HepG2 (cell line): ENCODE results near the gene ATG2B. TPM values are rescaled to one million over a fixed set of nuclear protein-coding genes. Genes with fewer than 3 reads are reported as not detected.
A peak's percentile ranks its signal among the peaks of the same experiment; 100 is the strongest.

ENCODE experiments used
- ATAC-seq: fragments of 200-7000 bp; cut with Tn5 transposase; 3 replicates; pipeline ENCODE4 v1.9.1; 2020; ENCODE audit warnings: mild to moderate bottlenecking, moderate library complexity
- BruUV-seq: library from RNA; stranded (reverse); fragments of 400-500 nt; replicated peaks from 2 replicates; lab custom pipeline; 2021; lab: Mats Ljungman, UMichigan
- CTCF ChIA-PET: fragments of 300-600 bp; formaldehyde crosslinking; extraction: SDS; loops from one replicate; lab custom pipeline; 2021; ENCODE audit warnings: low total read pairs, inconsistent platforms, low intra/inter-chr PET ratio; lab: Yijun Ruan, JAX
- POLR2A ChIA-PET: fragments of 350-600 bp; sonication (Branson Sonifier 250); formaldehyde crosslinking; loops from one replicate; lab custom pipeline; 2020; ENCODE audit warnings: antibody characterized with exemption, inconsistent platforms; lab: Yijun Ruan, JAX
- DNase-seq: peaks from one replicate; pipeline ENCODE4 v3.0.0-alpha.2; 2015; ENCODE audit warnings: low spot score
- FAIRE-seq: peaks from 3 replicates; lab custom pipeline; 2011; peaks lifted over from hg19 to GRCh38; lab: Jason Lieb, UNC
- H2AFZ ChIP-seq: one replicate; pipeline ENCODE4 v1.6.1; 2011; ENCODE audit warnings: low read length, inconsistent platforms
- H3K27ac ChIP-seq: fragments of 300-600 bp; 3 replicates; pipeline ENCODE4 v1.8.0; 2011; ENCODE audit warnings: mixed run types, mild to moderate bottlenecking, mixed read lengths, low read length, inconsistent platforms; ENCODE audit not compliant: insufficient read depth; ENCODE audit errors: extremely low read length
- H3K27me3 ChIP-seq, 2 experiments: fragments of 200-600 bp in 1 of 2; 2 replicates in 1 of 2; 3 replicates in 1 of 2; pipeline versions ENCODE4 v1.6.0 to v1.8.0; 2011; ENCODE audit warnings: low read length in 2 of 2, mild to moderate bottlenecking in 2 of 2, moderate library complexity in 2 of 2, inconsistent platforms in 1 of 2; ENCODE audit not compliant: insufficient read depth in 2 of 2, control insufficient read depth in 1 of 2
- H3K36me3 ChIP-seq, 2 experiments: fragments of 200-600 bp in 1 of 2; replicated peaks in 1 of 2; 2 replicates in 1 of 2; 3 replicates in 1 of 2; pipeline versions ENCODE4 v1.5.1 to v1.8.0; 2011; ENCODE audit warnings: low read length in 2 of 2, inconsistent platforms in 1 of 2; ENCODE audit not compliant: insufficient read depth in 2 of 2, control insufficient read depth in 1 of 2
- H3K4me1 ChIP-seq: 2 replicates; pipeline ENCODE4 v1.5.1; 2012; ENCODE audit warnings: low read length, inconsistent platforms; ENCODE audit not compliant: insufficient read depth
- H3K4me2 ChIP-seq: 2 replicates; pipeline ENCODE4 v1.6.0; 2011; ENCODE audit warnings: low read depth, low read length, inconsistent platforms
- H3K4me3 ChIP-seq, 3 experiments: fragments of 200-600 bp in 1 of 3; sonication (generic), shearing (Covaris generic) in 1 of 3; replicated peaks in 1 of 3; 2 replicates each; pipeline ENCODE4 v1.5.1; 2011 to 2016; ENCODE audit warnings: low read length in 3 of 3, inconsistent platforms in 2 of 3, low read depth in 2 of 3, mild to moderate bottlenecking in 2 of 3, control low read depth in 1 of 3, mixed read lengths in 1 of 3; ENCODE audit not compliant: insufficient read depth in 1 of 3
- H3K79me2 ChIP-seq: one replicate; pipeline ENCODE4 v1.6.1; 2011; ENCODE audit warnings: low read length, inconsistent platforms; ENCODE audit not compliant: insufficient read depth
- H3K9ac ChIP-seq: 2 replicates; pipeline ENCODE4 v1.6.0; 2011; ENCODE audit warnings: mild to moderate bottlenecking, low read depth, low read length, inconsistent platforms; ENCODE audit not compliant: insufficient read depth
- H3K9me3 ChIP-seq: 2 replicates; pipeline ENCODE4 v1.5.1; 2012; ENCODE audit warnings: mild to moderate bottlenecking, low read length
- H4K20me1 ChIP-seq: 2 replicates; pipeline ENCODE4 v1.6.0; 2011; ENCODE audit warnings: inconsistent platforms, mild to moderate bottlenecking, low read length, moderate library complexity; ENCODE audit not compliant: insufficient read depth
- CEBPB ChIP-seq: IDR thresholded peaks from 2 replicates; pipeline ENCODE4 v1.6.1; 2011; ENCODE audit warnings: low read depth, low read length, improper control_type of control experiment, borderline replicate concordance
- HOXA5 ChIP-seq: sonication (generic); formaldehyde crosslinking; IDR thresholded peaks from 2 replicates; pipeline ENCODE4 v1.4.0; 2020; ENCODE audit warnings: missing genetic modification reagents
- JDP2 ChIP-seq: sonication (generic); formaldehyde crosslinking; IDR thresholded peaks from 2 replicates; pipeline ENCODE4 v1.8.1; 2022; ENCODE audit warnings: missing genetic modification reagents, borderline replicate concordance
- KDM4B ChIP-seq: sonication (generic); formaldehyde crosslinking; IDR thresholded peaks from 2 replicates; pipeline ENCODE4 v1.4.0; 2020; ENCODE audit warnings: missing genetic modification reagents
- NAIF1 ChIP-seq: sonication (generic); formaldehyde crosslinking; IDR thresholded peaks from 2 replicates; pipeline ENCODE4 v1.5.0; 2020; ENCODE audit warnings: mild to moderate bottlenecking, missing genetic modification reagents, borderline replicate concordance
- NFE2L2 ChIP-seq: fragments of 150-350 bp; IDR thresholded peaks from 2 replicates; pipeline ENCODE4 v1.6.1; 2014; ENCODE audit warnings: low read length
- NFIB ChIP-seq: sonication (generic); formaldehyde crosslinking; IDR thresholded peaks from 2 replicates; pipeline ENCODE4 v1.9.0; 2021; ENCODE audit warnings: missing genetic modification reagents, mild to moderate bottlenecking, borderline replicate concordance
- SP140L ChIP-seq: sonication (generic); formaldehyde crosslinking; IDR thresholded peaks from 2 replicates; pipeline ENCODE4 v1.4.0; 2020; ENCODE audit warnings: missing genetic modification reagents, borderline replicate concordance
- TAF1 ChIP-seq: sonication (generic); formaldehyde crosslinking; IDR thresholded peaks from 2 replicates; pipeline ENCODE4 v1.4.0; 2020; ENCODE audit warnings: missing genetic modification reagents
- ZNF234 ChIP-seq: sonication (generic); formaldehyde crosslinking; conservative IDR thresholded peaks from 2 replicates; pipeline ENCODE4 v1.5.1; 2020; ENCODE audit warnings: mild to moderate bottlenecking, missing genetic modification reagents
- ZNF7 ChIP-seq: IDR thresholded peaks from 2 replicates; pipeline ENCODE4 v1.6.1; 2016; ENCODE audit warnings: missing biosample characterization, missing genetic modification reagents
- WGBS: methylation state at CpG from one replicate; pipeline ENCODE4 v1.1.6; 2017; ENCODE audit warnings: low lambda C conversion rate; 5-methylcytosine and 5-hydroxymethylcytosine counted together
- in situ Hi-C: cut with HindIII; loops from 2 replicates; pipeline ENCODE4 v1.10.0; 2017; ENCODE audit warnings: low pct_unique_long_range_greater_than_20kb; ENCODE audit not compliant: extremely low pct_ligation_motif_present
- intact Hi-C: fragments of 100-400 bp; cut with micrococcal nuclease; formaldehyde crosslinking; loops from one replicate; pipeline ENCODE4 v1.10.0; 2022; ENCODE audit not compliant: unreplicated experiment
- polyA plus RNA-seq, 8 experiments: library from polyadenylated mRNA; depleted of rRNA in 3 of 8; stranded (reverse) in 7 of 8; unstranded in 1 of 8; fragments of >200 nt; fragmentation: Illumina TruSeq in 4 of 8; extraction: Trizol in 4 of 8; gene quantifications; 2 replicates each; pipeline versions ENCODE4 v1.2.1 to v1.2.3, GENCODE V29; 2011 to 2016; ENCODE audit warnings: low read depth in 4 of 8, missing spikeins in 1 of 8, mixed read lengths in 1 of 8; ENCODE audit not compliant: insufficient read depth in 1 of 8
- total RNA-seq, 5 experiments: library from RNA; depleted of rRNA; stranded (reverse); fragments of >200 nt; fragmentation: Illumina TruSeq; extraction: Trizol; gene quantifications; 2 replicates each; pipeline ENCODE4 v1.2.3, GENCODE V29; 2016; ENCODE audit warnings: low read depth in 1 of 5
- TF ChIP-seq, protein P1 (sequence below): sonication (generic); formaldehyde crosslinking; IDR thresholded peaks from 2 replicates; pipeline ENCODE4 v1.4.0; 2020; ENCODE audit warnings: low read depth, missing genetic modification reagents
- TF ChIP-seq, protein P2 (sequence below): sonication (generic); formaldehyde crosslinking; conservative IDR thresholded peaks from 2 replicates; pipeline ENCODE4 v1.8.0; 2022; ENCODE audit warnings: mild to moderate bottlenecking, moderate library complexity, missing genetic modification reagents

Gene ATG2B
- total and polyA plus RNA-seq, 2 of the 13 experiments (the other 11 are each of a cell fraction or from before 2014, with no cell fraction given), result 7.4 to 7.5 TPM

DNA sequence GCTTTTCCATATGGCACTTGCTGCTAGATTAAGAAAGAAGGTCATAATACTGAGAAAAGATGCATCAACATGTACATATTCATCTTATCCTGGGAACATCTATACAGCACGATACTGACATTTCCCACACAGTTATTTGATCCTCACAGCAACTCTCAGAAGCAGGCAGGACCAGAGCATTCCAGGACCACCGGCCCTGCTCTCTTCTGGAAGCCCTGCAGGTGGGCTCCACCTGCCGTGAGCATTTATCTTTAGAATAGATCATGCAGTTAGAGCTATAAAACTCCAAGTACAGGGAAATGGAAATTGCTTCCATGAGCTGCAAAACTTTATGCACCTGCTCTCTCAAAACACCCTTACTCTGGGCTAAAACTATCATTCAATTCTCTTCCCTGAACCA, 112.7 kb downstream of the ATG2B start:
- Histone ChIP-seq H4K20me1 (no peaks in the 10 kb centered on the region), H3K9ac (no peak overlapping the region), H3K4me3 (no peak overlapping the region), H3K27ac (no peak overlapping the region), H3K27me3 (peaks cover 0 to 22% of the 10 kb centered on the region in 2 experiments; a peak in 2 of 5 replicates), H3K4me1 (no peaks in the 10 kb centered on the region), H2AFZ (no peak overlapping the region), H3K9me3 (no peaks in the 10 kb centered on the region), H3K79me2 (no peaks in the 10 kb centered on the region), H3K4me2 (no peak overlapping the region), H3K36me3 (no peaks in the 10 kb centered on the region)
- ChIA-PET CTCF (no interaction called here), POLR2A (no interaction called here)
- WGBS, result 13% methylated on average over 3 of the region's 3 CpGs
- in situ Hi-C loops (no loop called here), intact Hi-C loops (no loop called here)
- ATAC-seq (no peak), FAIRE-seq (no peak), DNase-seq (no peak)
- TF ChIP-seq HOXA5 (no peak), ZNF234 (CRISPR knock-in tag) (no peak)
- no TSS peak for BruUV-seq

DNA sequence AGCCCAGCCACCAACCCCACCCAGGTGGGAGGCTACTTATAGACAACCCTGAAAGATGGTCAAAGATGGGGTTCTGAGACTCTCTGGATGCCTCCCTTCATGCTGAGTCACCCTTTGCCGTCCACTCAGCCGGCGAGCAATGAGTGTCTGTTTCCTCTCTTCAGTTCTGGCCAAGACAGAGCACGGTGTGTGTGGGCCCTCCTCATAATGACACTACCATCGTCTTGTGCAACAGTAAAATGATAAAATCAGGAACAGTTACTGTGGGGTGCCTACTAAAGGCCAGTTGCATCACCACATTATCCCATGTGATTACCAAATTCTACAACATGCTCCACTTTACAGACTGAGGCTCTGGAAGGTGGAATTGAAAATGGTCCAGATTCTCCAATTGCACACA, 114.1 kb downstream of the ATG2B start:
- H3K9ac ChIP-seq, result no peak overlapping the region
- ChIA-PET POLR2A (no interaction called here), CTCF (no interaction called here)
- no peaks in the 10 kb centered on the region for H3K79me2 ChIP-seq
- WGBS, result 21% methylated on average over 5 of the region's 5 CpGs
- H2AFZ ChIP-seq, result no peak overlapping the region
- no peak for DNase-seq
- H3K27ac ChIP-seq, result no peak overlapping the region
- peaks cover 0 to 13% of the 10 kb centered on the region in 2 experiments; a peak in 2 of 5 replicates for H3K27me3 ChIP-seq
- no peak overlapping the region for H3K4me3 ChIP-seq
- BruUV-seq, result no TSS peak
- no peak for ATAC-seq
- H3K4me2 ChIP-seq, result no peak overlapping the region
- FAIRE-seq, result no peak
- intact Hi-C loops, result no loop called here
- no peaks in the 10 kb centered on the region for H3K4me1 ChIP-seq
- in situ Hi-C loops, result no loop called here
- TF ChIP-seq ZNF7, result no peak
- TF ChIP-seq CEBPB, result 0 out of 2 replicates have a peak, but pooled peaks have one; percentile 0
- TF ChIP-seq NFIB (CRISPR knock-in tag), result no peak
- TF ChIP-seq NFE2L2, result 0 out of 2 replicates have a peak, but pooled peaks have one; percentile 18
- TF ChIP-seq JDP2 (CRISPR knock-in tag), result no peak
- no peak for TF ChIP-seq NAIF1 (CRISPR knock-in tag)
- TF ChIP-seq, protein P1, sequence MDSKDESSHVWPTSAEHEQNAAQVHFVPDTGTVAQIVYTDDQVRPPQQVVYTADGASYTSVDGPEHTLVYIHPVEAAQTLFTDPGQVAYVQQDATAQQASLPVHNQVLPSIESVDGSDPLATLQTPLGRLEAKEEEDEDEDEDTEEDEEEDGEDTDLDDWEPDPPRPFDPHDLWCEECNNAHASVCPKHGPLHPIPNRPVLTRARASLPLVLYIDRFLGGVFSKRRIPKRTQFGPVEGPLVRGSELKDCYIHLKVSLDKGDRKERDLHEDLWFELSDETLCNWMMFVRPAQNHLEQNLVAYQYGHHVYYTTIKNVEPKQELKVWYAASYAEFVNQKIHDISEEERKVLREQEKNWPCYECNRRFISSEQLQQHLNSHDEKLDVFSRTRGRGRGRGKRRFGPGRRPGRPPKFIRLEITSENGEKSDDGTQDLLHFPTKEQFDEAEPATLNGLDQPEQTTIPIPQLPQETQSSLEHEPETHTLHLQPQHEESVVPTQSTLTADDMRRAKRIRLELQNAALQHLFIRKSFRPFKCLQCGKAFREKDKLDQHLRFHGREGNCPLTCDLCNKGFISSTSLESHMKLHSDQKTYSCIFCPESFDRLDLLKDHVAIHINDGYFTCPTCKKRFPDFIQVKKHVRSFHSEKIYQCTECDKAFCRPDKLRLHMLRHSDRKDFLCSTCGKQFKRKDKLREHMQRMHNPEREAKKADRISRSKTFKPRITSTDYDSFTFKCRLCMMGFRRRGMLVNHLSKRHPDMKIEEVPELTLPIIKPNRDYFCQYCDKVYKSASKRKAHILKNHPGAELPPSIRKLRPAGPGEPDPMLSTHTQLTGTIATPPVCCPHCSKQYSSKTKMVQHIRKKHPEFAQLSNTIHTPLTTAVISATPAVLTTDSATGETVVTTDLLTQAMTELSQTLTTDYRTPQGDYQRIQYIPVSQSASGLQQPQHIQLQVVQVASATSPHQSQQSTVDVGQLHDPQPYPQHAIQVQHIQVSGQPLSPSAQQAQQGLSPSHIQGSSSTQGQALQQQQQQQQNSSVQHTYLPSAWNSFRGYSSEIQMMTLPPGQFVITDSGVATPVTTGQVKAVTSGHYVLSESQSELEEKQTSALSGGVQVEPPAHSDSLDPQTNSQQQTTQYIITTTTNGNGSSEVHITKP (CRISPR knock-in tag), result no peak
- no peak for TF ChIP-seq TAF1 (CRISPR knock-in tag)
- no peak for TF ChIP-seq KDM4B
- TF ChIP-seq, protein P2, sequence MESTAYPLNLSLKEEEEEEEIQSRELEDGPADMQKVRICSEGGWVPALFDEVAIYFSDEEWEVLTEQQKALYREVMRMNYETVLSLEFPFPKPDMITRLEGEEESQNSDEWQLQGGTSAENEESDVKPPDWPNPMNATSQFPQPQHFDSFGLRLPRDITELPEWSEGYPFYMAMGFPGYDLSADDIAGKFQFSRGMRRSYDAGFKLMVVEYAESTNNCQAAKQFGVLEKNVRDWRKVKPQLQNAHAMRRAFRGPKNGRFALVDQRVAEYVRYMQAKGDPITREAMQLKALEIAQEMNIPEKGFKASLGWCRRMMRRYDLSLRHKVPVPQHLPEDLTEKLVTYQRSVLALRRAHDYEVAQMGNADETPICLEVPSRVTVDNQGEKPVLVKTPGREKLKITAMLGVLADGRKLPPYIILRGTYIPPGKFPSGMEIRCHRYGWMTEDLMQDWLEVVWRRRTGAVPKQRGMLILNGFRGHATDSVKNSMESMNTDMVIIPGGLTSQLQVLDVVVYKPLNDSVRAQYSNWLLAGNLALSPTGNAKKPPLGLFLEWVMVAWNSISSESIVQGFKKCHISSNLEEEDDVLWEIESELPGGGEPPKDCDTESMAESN (CRISPR knock-in tag), result no peak
- TF ChIP-seq SP140L (CRISPR knock-in tag), result no peak
- H3K9me3 ChIP-seq, result no peaks in the 10 kb centered on the region
- no peaks in the 10 kb centered on the region for H3K36me3 ChIP-seq
- H4K20me1 ChIP-seq, result no peaks in the 10 kb centered on the region
